Panc1 (cell line): Measurements from ENCODE around the gene MUC2. TPM values are rescaled to one million over a fixed set of nuclear protein-coding genes. Genes with fewer than 3 reads are reported as not detected.

Experiments
- ATAC-seq: fragments of 200-7000 bp; cut with Tn5 transposase; 2 replicates; pipeline ENCODE4 v1.9.1; 2020; ENCODE audit warnings: mild to moderate bottlenecking, moderate library complexity
- BruUV-seq: library from RNA; stranded (reverse); fragments of 400-500 nt; replicated peaks from 2 replicates; lab custom pipeline; 2021; lab: Mats Ljungman, UMichigan
- CTCF ChIA-PET: fragments of 300-600 bp; sonication (Branson Sonifier 250); formaldehyde crosslinking; loops from one replicate; lab custom pipeline; 2022; ENCODE audit warnings: antibody characterized with exemption; lab: Charles Lee
- POLR2A ChIA-PET: fragments of 300-600 bp; sonication (Branson Sonifier 250); formaldehyde crosslinking; loops from one replicate; lab custom pipeline; 2022; ENCODE audit warnings: antibody characterized with exemption; lab: Charles Lee
- DNase-seq: peaks from one replicate; pipeline ENCODE4 v3.0.0-alpha.2; 2010; ENCODE audit warnings: low read depth, low spot score
- H3K27ac ChIP-seq: 2 replicates; pipeline ENCODE4 v1.5.1; 2011; ENCODE audit warnings: mild to moderate bottlenecking, low read length, inconsistent platforms
- H3K27me3 ChIP-seq: fragments of 200-500 bp; sonication (Bioruptor generic); 2 replicates; pipeline ENCODE4 v1.6.0; 2014; ENCODE audit warnings: low read length, inconsistent platforms; ENCODE audit not compliant: control insufficient read depth, insufficient read depth
- H3K36me3 ChIP-seq: fragments of 200-500 bp; sonication (Bioruptor generic); 2 replicates; pipeline ENCODE4 v1.5.1; 2014; ENCODE audit warnings: inconsistent platforms, mild to moderate bottlenecking, low read length, moderate library complexity; ENCODE audit not compliant: control insufficient read depth, insufficient read depth
- H3K4me1 ChIP-seq: 2 replicates; pipeline ENCODE4 v1.5.1; 2011; ENCODE audit warnings: inconsistent platforms, mild to moderate bottlenecking, low read length, moderate library complexity; ENCODE audit not compliant: control insufficient read depth, insufficient read depth
- H3K4me3 ChIP-seq, 2 experiments: 2 replicates each; pipeline ENCODE4 v1.5.1; 2011 to 2012; ENCODE audit warnings: low read depth in 2 of 2, low read length in 2 of 2, mild to moderate bottlenecking in 2 of 2, inconsistent platforms in 1 of 2, moderate library complexity in 1 of 2
- H3K9me3 ChIP-seq: fragments of 200-500 bp; sonication (Bioruptor generic); 2 replicates; pipeline ENCODE4 v1.5.1; 2014; ENCODE audit warnings: low read depth, mild to moderate bottlenecking, inconsistent platforms, low read length, moderate library complexity; ENCODE audit not compliant: control insufficient read depth, insufficient read depth
- CTCF ChIP-seq: fragments of 450-650 bp; IDR thresholded peaks from 2 replicates; pipeline ENCODE4 v1.5.1; 2017; ENCODE audit warnings: mild to moderate bottlenecking
- POLR2AphosphoS5 ChIP-seq: IDR thresholded peaks from 2 replicates; pipeline ENCODE4 v1.6.1; 2012; ENCODE audit warnings: mild to moderate bottlenecking, low read depth, low read length, moderate library complexity
- REST ChIP-seq, 2 experiments: IDR thresholded peaks; 2 replicates each; pipeline ENCODE4 v1.6.1; 2011 to 2012; ENCODE audit warnings: low read depth in 2 of 2, control low read depth in 1 of 2, low read length in 1 of 2, mild to moderate bottlenecking in 1 of 2, moderate library complexity in 1 of 2; ENCODE audit not compliant: insufficient read depth in 1 of 2
- SIN3A ChIP-seq: IDR thresholded peaks from 2 replicates; pipeline ENCODE4 v1.6.1; 2012; ENCODE audit warnings: low read depth, mild to moderate bottlenecking, low read length, moderate library complexity, borderline replicate concordance; ENCODE audit not compliant: insufficient read depth
- TCF7L2 ChIP-seq: IDR thresholded peaks from 2 replicates; pipeline ENCODE4 v1.6.1; 2011; ENCODE audit warnings: mild to moderate bottlenecking, low read depth, low read length, inconsistent platforms
- in situ Hi-C: cut with HindIII; loops from 2 replicates; pipeline ENCODE4 v1.10.0; 2016; ENCODE audit warnings: low sequenced_read_pairs, low pct_unique_long_range_greater_than_20kb
- intact Hi-C: fragments of 100-400 bp; cut with micrococcal nuclease; formaldehyde crosslinking; loops from one replicate; pipeline ENCODE4 v1.10.0; 2022; ENCODE audit not compliant: unreplicated experiment
- total RNA-seq: library from RNA; stranded (reverse); gene quantifications from one replicate; pipeline ENCODE4 v1.2.1, GENCODE V29; 2021; ENCODE audit not compliant: unreplicated experiment

MUC2 gene
- total RNA-seq, 1 experiment from 2014 or later = 0.08 TPM

GRCh38 chr11:1073851-1074243 is 827 bp upstream of the MUC2 start:
- no TSS peak for BruUV-seq
- ChIA-PET POLR2A (no interaction called here), CTCF (no interaction called here)
- no peaks in the 10 kb centered on the region for H3K36me3 ChIP-seq
- H3K4me1 ChIP-seq = peaks cover 25% of the 10 kb centered on the region
- intact Hi-C loops (no loop called here), in situ Hi-C loops (no loop called here)
- 0 out of 2 replicates have a peak, but pooled peaks have one; percentile 2 for ATAC-seq
- peak overlapping the region; percentile 39 for H3K27ac ChIP-seq
- TF ChIP-seq TCF7L2 (no peak), REST (IDR thresholded peaks at IDR 0.05; ENCODE audit: insufficient read depth in 1 of 2, low read depth in 2 of 2, low read length in 1 of 2) (no peak), POLR2AphosphoS5 (no peak), SIN3A (no peak), CTCF (no peak)
- DNase-seq = no peak
- H3K9me3 ChIP-seq = no peaks in the 10 kb centered on the region
- H3K27me3 ChIP-seq = no peaks in the 10 kb centered on the region
- no peak overlapping the region for H3K4me3 ChIP-seq

- in situ Hi-C loops (no loop called here), intact Hi-C loops (no loop called here)
- H3K4me3 ChIP-seq = no peak overlapping the region
- no TSS peak for BruUV-seq
- no peak for TF ChIP-seq TCF7L2
- no peak for TF ChIP-seq POLR2AphosphoS5
- TF ChIP-seq CTCF = no peak
- TF ChIP-seq REST (IDR thresholded peaks at IDR 0.05; ENCODE audit: insufficient read depth in 1 of 2, low read depth in 2 of 2, low read length in 1 of 2) = no peak
- no peak for TF ChIP-seq SIN3A
- no peak for ATAC-seq
- no peaks in the 10 kb centered on the region for H3K36me3 ChIP-seq
- no peak for DNase-seq
- H3K9me3 ChIP-seq = no peaks in the 10 kb centered on the region
- ChIA-PET CTCF (interaction anchor here (0.6 to 1.2 kb wide), 2 partner anchors 228 to 319 kb away, joined by 4 to 5 read pairs; no protein-coding TSS in a partner anchor), POLR2A (interaction anchor here (0.5 kb wide), 1 partner anchor 792 kb away, joined by 3 read pairs; no protein-coding TSS in a partner anchor)
- H3K27ac ChIP-seq = no peak overlapping the region
- no peaks in the 10 kb centered on the region for H3K27me3 ChIP-seq
- peaks cover 25% of the 10 kb centered on the region for H3K4me1 ChIP-seq
Measured at GRCh38 chr11:1075341-1075911, 752 bp downstream of the MUC2 start.
